Panc1 (cell line): ENCODE data around the gene MORC3. TPM values are rescaled to one million over a fixed set of nuclear protein-coding genes. Genes with fewer than 3 reads are reported as not detected.

Experiments
- ATAC-seq: fragments of 200-7000 bp; cut with Tn5 transposase; 2 replicates; pipeline ENCODE4 v1.9.1; 2020; ENCODE audit warnings: mild to moderate bottlenecking, moderate library complexity
- BruUV-seq: library from RNA; stranded (reverse); fragments of 400-500 nt; replicated peaks from 2 replicates; lab custom pipeline; 2021; lab: Mats Ljungman, UMichigan
- CTCF ChIA-PET: fragments of 300-600 bp; sonication (Branson Sonifier 250); formaldehyde crosslinking; loops from one replicate; lab custom pipeline; 2022; ENCODE audit warnings: antibody characterized with exemption; lab: Charles Lee
- POLR2A ChIA-PET: fragments of 300-600 bp; sonication (Branson Sonifier 250); formaldehyde crosslinking; loops from one replicate; lab custom pipeline; 2022; ENCODE audit warnings: antibody characterized with exemption; lab: Charles Lee
- DNase-seq: peaks from one replicate; pipeline ENCODE4 v3.0.0-alpha.2; 2010; ENCODE audit warnings: low read depth, low spot score
- H3K27ac ChIP-seq: 2 replicates; pipeline ENCODE4 v1.5.1; 2011; ENCODE audit warnings: mild to moderate bottlenecking, low read length, inconsistent platforms
- H3K27me3 ChIP-seq: fragments of 200-500 bp; sonication (Bioruptor generic); 2 replicates; pipeline ENCODE4 v1.6.0; 2014; ENCODE audit warnings: low read length, inconsistent platforms; ENCODE audit not compliant: control insufficient read depth, insufficient read depth
- H3K36me3 ChIP-seq: fragments of 200-500 bp; sonication (Bioruptor generic); 2 replicates; pipeline ENCODE4 v1.5.1; 2014; ENCODE audit warnings: inconsistent platforms, mild to moderate bottlenecking, low read length, moderate library complexity; ENCODE audit not compliant: control insufficient read depth, insufficient read depth
- H3K4me1 ChIP-seq: 2 replicates; pipeline ENCODE4 v1.5.1; 2011; ENCODE audit warnings: inconsistent platforms, mild to moderate bottlenecking, low read length, moderate library complexity; ENCODE audit not compliant: control insufficient read depth, insufficient read depth
- H3K4me3 ChIP-seq, 2 experiments: 2 replicates each; pipeline ENCODE4 v1.5.1; 2011 to 2012; ENCODE audit warnings: low read depth in 2 of 2, low read length in 2 of 2, mild to moderate bottlenecking in 2 of 2, inconsistent platforms in 1 of 2, moderate library complexity in 1 of 2
- H3K9me3 ChIP-seq: fragments of 200-500 bp; sonication (Bioruptor generic); 2 replicates; pipeline ENCODE4 v1.5.1; 2014; ENCODE audit warnings: low read depth, mild to moderate bottlenecking, inconsistent platforms, low read length, moderate library complexity; ENCODE audit not compliant: control insufficient read depth, insufficient read depth
- POLR2AphosphoS5 ChIP-seq: IDR thresholded peaks from 2 replicates; pipeline ENCODE4 v1.6.1; 2012; ENCODE audit warnings: mild to moderate bottlenecking, low read depth, low read length, moderate library complexity
- SIN3A ChIP-seq: IDR thresholded peaks from 2 replicates; pipeline ENCODE4 v1.6.1; 2012; ENCODE audit warnings: low read depth, mild to moderate bottlenecking, low read length, moderate library complexity, borderline replicate concordance; ENCODE audit not compliant: insufficient read depth
- TCF7L2 ChIP-seq: IDR thresholded peaks from 2 replicates; pipeline ENCODE4 v1.6.1; 2011; ENCODE audit warnings: mild to moderate bottlenecking, low read depth, low read length, inconsistent platforms
- in situ Hi-C: cut with HindIII; loops from 2 replicates; pipeline ENCODE4 v1.10.0; 2016; ENCODE audit warnings: low sequenced_read_pairs, low pct_unique_long_range_greater_than_20kb
- intact Hi-C: fragments of 100-400 bp; cut with micrococcal nuclease; formaldehyde crosslinking; loops from one replicate; pipeline ENCODE4 v1.10.0; 2022; ENCODE audit not compliant: unreplicated experiment
- total RNA-seq: library from RNA; stranded (reverse); gene quantifications from one replicate; pipeline ENCODE4 v1.2.1, GENCODE V29; 2021; ENCODE audit not compliant: unreplicated experiment
- TF ChIP-seq, protein P1 (sequence below): fragments of 450-650 bp; IDR thresholded peaks from 2 replicates; pipeline ENCODE4 v1.5.1; 2017; ENCODE audit warnings: mild to moderate bottlenecking
- TF ChIP-seq, protein P2 (sequence below), 2 experiments: IDR thresholded peaks; 2 replicates each; pipeline ENCODE4 v1.6.1; 2011 to 2012; ENCODE audit warnings: low read depth in 2 of 2, control low read depth in 1 of 2, low read length in 1 of 2, mild to moderate bottlenecking in 1 of 2, moderate library complexity in 1 of 2; ENCODE audit not compliant: insufficient read depth in 1 of 2

Gene MORC3
- total RNA-seq, 1 experiment from 2014 or later, result 16.8 TPM

DNA sequence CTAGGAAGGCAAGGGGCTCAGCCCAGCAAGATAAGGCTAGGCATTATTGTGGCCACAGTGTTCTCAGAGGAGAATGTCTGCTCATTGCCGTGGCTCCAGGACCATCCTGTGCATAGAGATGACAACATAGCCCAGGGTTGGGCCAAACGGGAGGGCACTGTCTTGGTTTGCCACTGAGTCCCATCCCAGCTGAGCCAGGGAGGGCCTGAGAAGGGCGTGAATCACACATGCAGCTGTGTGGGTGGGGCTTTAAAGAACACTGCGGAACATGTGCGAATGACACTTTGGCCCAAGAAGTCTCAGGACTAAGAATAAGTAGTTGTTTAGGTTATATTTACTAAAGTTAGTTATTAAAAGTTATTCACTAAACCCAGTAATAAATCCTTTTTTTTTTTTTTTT, 83.7 kb downstream of the MORC3 start:
- ATAC-seq, result no peak
- no TSS peak for BruUV-seq

DNA sequence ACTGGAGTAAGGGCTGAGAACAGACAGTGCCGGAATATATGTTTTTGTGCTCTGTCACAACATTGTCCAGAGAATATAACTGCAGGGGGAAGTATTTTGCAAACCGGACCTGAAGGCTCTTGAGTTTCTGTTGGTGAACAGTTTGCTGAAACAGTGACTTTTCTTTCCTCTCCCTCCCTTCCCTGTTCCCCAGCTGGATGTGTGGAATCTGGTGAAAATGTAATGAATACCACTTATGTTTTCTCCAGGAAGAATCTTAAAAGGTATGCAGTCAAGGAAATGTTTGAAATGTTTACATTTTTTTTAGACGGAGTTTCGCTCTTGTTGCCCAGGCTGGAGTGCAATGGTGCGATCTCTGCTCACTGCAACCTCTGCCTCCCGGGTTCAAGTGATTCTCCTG, 88.6 kb downstream of the MORC3 start:
- POLR2A ChIA-PET, result no interaction called here
- intact Hi-C loops (no loop called here), in situ Hi-C loops (no loop called here)
- TF ChIP-seq, protein P1, sequence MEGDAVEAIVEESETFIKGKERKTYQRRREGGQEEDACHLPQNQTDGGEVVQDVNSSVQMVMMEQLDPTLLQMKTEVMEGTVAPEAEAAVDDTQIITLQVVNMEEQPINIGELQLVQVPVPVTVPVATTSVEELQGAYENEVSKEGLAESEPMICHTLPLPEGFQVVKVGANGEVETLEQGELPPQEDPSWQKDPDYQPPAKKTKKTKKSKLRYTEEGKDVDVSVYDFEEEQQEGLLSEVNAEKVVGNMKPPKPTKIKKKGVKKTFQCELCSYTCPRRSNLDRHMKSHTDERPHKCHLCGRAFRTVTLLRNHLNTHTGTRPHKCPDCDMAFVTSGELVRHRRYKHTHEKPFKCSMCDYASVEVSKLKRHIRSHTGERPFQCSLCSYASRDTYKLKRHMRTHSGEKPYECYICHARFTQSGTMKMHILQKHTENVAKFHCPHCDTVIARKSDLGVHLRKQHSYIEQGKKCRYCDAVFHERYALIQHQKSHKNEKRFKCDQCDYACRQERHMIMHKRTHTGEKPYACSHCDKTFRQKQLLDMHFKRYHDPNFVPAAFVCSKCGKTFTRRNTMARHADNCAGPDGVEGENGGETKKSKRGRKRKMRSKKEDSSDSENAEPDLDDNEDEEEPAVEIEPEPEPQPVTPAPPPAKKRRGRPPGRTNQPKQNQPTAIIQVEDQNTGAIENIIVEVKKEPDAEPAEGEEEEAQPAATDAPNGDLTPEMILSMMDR, result no peak
- TF ChIP-seq SIN3A (no peak), TCF7L2 (no peak), POLR2AphosphoS5 (no peak)
- TF ChIP-seq, protein P2, sequence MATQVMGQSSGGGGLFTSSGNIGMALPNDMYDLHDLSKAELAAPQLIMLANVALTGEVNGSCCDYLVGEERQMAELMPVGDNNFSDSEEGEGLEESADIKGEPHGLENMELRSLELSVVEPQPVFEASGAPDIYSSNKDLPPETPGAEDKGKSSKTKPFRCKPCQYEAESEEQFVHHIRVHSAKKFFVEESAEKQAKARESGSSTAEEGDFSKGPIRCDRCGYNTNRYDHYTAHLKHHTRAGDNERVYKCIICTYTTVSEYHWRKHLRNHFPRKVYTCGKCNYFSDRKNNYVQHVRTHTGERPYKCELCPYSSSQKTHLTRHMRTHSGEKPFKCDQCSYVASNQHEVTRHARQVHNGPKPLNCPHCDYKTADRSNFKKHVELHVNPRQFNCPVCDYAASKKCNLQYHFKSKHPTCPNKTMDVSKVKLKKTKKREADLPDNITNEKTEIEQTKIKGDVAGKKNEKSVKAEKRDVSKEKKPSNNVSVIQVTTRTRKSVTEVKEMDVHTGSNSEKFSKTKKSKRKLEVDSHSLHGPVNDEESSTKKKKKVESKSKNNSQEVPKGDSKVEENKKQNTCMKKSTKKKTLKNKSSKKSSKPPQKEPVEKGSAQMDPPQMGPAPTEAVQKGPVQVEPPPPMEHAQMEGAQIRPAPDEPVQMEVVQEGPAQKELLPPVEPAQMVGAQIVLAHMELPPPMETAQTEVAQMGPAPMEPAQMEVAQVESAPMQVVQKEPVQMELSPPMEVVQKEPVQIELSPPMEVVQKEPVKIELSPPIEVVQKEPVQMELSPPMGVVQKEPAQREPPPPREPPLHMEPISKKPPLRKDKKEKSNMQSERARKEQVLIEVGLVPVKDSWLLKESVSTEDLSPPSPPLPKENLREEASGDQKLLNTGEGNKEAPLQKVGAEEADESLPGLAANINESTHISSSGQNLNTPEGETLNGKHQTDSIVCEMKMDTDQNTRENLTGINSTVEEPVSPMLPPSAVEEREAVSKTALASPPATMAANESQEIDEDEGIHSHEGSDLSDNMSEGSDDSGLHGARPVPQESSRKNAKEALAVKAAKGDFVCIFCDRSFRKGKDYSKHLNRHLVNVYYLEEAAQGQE (IDR thresholded peaks at IDR 0.05; ENCODE audit: insufficient read depth in 1 of 2, low read depth in 2 of 2, low read length in 1 of 2), result no peak
- H3K9me3 ChIP-seq, result no peaks in the 10 kb centered on the region
- no peak overlapping the region for H3K27ac ChIP-seq
- no peaks in the 10 kb centered on the region for H3K27me3 ChIP-seq
- no TSS peak for BruUV-seq
- DNase-seq, result no peak
- no peak overlapping the region for H3K4me3 ChIP-seq
- no peaks in the 10 kb centered on the region for H3K4me1 ChIP-seq
- ATAC-seq, result no peak
- CTCF ChIA-PET, result no interaction called here
- H3K36me3 ChIP-seq, result no peaks in the 10 kb centered on the region; the same call in 1 of the 2 replicates

More for the DNA sequence above, 83.7 kb downstream of the MORC3 start:
- DNase-seq, result no peak
- no peak overlapping the region for H3K27ac ChIP-seq
- no peaks in the 10 kb centered on the region; the same call in 1 of the 2 replicates for H3K36me3 ChIP-seq
- ChIA-PET POLR2A (no interaction called here), CTCF (no interaction called here)
- intact Hi-C loops, result no loop called here
- in situ Hi-C loops, result no loop called here
- TF ChIP-seq, protein P2 (IDR thresholded peaks at IDR 0.05; ENCODE audit: insufficient read depth in 1 of 2, low read depth in 2 of 2, low read length in 1 of 2), result no peak
- TF ChIP-seq POLR2AphosphoS5 (no peak), SIN3A (no peak), TCF7L2 (no peak)
- TF ChIP-seq, protein P1, result no peak
- no peaks in the 10 kb centered on the region for H3K9me3 ChIP-seq
- H3K4me3 ChIP-seq, result no peak overlapping the region
- no peaks in the 10 kb centered on the region for H3K4me1 ChIP-seq
- no peaks in the 10 kb centered on the region for H3K27me3 ChIP-seq
